Measurements from ENCODE around the gene UHRF2.

DNA sequence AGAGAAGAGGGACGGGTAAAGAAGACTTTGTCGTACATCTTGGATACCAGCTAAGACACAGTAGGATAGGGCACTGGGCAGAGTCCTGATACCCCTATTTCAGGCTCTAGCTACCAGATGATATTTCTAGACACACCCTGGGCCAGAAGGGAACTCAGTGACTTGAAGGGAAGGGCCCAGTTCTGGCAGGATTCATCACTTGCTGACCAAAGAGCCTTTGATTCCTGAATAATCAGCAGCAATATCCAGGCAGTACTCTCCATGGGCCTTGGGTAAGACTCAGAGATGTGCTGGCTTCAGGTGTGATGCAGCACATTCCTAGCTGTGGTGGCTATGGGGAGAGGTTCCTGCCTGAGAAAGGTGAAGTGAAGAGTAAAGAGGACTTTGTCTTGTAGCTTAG is 44.2 kb upstream of the UHRF2 start:
- TF ChIP-seq, protein P1, sequence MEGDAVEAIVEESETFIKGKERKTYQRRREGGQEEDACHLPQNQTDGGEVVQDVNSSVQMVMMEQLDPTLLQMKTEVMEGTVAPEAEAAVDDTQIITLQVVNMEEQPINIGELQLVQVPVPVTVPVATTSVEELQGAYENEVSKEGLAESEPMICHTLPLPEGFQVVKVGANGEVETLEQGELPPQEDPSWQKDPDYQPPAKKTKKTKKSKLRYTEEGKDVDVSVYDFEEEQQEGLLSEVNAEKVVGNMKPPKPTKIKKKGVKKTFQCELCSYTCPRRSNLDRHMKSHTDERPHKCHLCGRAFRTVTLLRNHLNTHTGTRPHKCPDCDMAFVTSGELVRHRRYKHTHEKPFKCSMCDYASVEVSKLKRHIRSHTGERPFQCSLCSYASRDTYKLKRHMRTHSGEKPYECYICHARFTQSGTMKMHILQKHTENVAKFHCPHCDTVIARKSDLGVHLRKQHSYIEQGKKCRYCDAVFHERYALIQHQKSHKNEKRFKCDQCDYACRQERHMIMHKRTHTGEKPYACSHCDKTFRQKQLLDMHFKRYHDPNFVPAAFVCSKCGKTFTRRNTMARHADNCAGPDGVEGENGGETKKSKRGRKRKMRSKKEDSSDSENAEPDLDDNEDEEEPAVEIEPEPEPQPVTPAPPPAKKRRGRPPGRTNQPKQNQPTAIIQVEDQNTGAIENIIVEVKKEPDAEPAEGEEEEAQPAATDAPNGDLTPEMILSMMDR (IDR thresholded peaks at IDR 0.05), result no peak
- TF ChIP-seq POLR2A (IDR thresholded peaks at IDR 0.05), result no peak

Measured in ovary (tissue), 3 donors.